Activated CD4-positive, alpha-beta T cell treated with anti-CD3 and anti-CD28 coated beads for 48 hours (primary cell): ENCODE results near the gene RECK.
"Not testable (repeated sequence)": the region's sequence is repeated elsewhere in the genome, so short reads cannot be mapped to it uniquely, and the experiment has no call there.

ENCODE experiments used
- DNase-seq: peaks from one replicate; pipeline ENCODE4 v3.0.0-alpha.2; 2020

Gene RECK

DNA sequence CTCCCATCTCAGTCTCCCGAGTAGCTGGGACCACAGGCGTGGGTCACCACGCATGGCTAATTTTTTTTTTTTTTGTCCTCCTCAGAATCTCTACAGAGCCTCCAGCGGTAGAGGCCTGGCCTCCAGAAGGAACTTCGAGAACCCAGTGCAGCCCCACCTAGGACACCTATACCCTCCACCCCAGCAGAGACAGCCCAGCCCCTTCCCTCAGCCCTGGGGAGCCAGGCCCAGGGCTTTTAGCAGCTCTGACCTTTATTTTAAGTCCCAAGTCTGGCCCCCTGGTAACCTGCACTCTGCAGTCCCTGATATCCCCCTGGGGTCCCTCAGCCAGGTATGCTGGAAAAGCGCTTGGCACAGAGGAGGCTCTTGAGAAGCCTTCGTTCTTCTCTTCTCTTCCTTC lies 105.0 kb downstream of the RECK start:
- DNase-seq, result no peak

DNA sequence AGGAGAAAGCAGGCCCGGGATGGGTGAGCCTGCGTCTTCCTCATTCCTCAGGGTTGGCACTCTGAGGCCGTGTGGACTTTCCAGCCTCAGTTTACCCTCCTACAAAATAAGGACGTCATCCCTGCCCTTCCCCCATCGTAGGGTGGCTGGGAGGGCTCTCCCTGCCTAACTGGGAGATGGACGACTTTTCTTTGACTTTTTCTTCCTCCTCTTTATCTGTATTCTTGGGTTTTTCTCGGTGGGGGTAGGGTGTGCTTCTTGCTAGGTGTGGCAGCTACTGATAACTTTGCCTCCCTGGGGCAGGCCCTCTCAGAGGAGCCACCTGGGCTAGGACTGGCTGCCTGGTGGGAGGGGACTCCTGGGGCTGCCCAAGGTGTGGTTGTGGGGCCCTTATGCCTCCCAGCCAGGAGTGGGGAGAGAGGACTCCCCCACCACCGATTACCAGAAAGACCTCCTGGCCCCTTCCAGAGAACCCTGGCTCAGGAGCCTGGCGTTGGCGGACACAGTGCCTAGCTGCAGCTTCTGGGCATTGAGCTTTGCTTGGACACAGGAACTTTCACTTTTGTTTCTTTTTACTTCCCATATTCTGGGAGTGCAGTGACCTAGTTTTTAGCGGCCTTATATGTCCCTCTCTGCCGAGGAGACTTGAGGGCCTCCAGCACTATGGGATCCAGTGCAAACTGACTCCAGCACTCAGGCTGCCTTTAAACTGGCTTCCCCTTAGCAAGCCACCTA lies 106.0 kb downstream of the RECK start:
- DNase-seq, result no peak

- DNase-seq, result no peak
These were observed 106.5 kb downstream of the RECK start for GRCh38 chr9:36143245-36143641.

GRCh38 chr9:36144309-36145232 lies 107.9 kb downstream of the RECK start:
- DNase-seq, result no peak

GRCh38 chr9:36145970-36146369 lies 109.3 kb downstream of the RECK start:
- DNase-seq, result no peak

DNA sequence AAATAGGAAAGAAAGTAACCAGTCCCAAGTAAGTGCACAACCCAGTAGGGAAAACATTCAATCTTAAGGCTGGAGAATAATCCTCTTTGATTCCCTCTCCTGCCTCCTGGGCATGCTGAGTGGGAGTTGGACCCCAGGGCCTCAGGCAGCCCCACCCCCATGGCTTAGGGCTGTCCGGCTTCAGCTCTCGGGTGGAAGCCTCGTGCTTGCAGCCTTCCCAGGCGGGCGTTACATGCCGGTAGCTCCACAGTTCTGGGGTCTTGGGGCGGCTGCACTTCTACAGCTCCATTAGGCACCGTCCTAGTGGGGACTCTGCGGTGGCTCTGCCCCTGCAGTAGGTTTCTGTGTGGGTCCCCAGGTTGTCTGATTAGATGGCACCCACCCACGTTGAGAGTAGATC lies 109.9 kb downstream of the RECK start:
- DNase-seq, result no peak

DNA sequence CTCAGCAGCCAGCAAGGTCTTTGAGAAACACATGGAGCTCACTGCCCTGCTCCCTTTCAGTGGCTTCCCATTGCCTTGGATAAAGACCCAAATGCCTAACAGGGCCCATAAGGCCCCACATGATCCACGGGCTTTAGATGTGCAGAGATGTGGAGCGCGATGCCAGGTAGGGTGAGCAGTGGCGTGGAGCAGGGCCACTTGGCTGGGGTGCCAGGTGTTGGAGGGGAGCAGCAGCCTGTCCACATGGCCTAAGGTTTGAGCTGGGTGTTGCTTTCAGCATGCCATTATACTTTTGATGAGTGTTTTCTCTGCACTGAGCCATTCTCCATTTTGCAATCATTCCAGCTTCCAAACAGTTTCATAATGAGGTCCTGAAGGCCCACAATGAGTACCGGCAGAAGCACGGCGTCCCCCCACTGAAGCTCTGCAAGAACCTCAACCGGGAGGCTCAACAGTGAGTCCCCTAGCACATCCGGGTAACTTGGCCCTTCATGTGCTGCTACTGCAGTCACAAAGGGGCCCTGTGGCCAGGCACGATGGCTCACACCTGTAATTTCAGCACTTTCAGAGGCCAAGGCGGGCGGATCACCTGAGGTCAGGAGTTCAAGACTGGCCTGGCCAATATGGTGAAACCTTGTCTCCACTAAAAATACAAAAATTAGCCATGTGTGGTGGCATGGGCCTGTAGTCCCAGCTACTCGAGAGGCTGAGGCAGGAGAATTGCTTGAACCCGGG lies 110.9 kb downstream of the RECK start:
- DNase-seq, result no peak

DNA sequence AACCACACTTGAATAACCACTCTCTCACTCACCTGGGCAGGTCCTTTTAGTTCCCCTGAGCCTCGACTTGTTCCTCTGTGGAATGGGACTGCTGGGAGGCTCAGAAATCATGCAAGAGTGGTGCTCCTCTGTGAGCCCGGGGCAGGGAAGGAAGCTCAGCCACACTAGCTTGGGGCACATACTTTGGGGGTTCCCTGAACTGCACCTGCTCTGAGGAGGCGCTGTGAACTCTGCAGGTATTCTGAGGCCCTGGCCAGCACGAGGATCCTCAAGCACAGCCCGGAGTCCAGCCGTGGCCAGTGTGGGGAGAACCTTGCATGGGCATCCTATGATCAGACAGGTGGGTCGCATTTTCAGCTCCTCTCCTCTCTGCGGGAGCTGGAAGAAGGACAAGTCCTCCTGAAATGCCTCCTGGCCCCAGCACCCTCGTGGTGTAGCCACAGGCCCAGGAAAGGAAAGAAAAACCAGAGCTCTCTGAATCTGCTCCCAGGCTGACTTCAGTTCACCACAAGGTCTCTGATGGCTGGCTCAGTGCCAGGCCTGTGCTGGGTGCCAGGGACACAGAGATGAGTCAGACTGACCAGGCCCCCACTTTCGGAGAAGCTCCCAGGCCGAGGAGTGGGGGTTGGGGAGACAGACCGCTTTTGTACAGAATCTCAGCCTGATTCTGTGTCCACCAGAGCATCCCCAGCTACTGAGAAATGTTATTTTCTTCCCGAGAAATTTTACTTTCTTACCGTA lies 111.8 kb downstream of the RECK start:
- peak; percentile 78 for DNase-seq

- no peak for DNase-seq
These were observed 112.5 kb downstream of the RECK start for GRCh38 chr9:36149197-36149596.

- no peak for DNase-seq
These were observed 114.0 kb downstream of the RECK start for GRCh38 chr9:36150574-36151315.

DNA sequence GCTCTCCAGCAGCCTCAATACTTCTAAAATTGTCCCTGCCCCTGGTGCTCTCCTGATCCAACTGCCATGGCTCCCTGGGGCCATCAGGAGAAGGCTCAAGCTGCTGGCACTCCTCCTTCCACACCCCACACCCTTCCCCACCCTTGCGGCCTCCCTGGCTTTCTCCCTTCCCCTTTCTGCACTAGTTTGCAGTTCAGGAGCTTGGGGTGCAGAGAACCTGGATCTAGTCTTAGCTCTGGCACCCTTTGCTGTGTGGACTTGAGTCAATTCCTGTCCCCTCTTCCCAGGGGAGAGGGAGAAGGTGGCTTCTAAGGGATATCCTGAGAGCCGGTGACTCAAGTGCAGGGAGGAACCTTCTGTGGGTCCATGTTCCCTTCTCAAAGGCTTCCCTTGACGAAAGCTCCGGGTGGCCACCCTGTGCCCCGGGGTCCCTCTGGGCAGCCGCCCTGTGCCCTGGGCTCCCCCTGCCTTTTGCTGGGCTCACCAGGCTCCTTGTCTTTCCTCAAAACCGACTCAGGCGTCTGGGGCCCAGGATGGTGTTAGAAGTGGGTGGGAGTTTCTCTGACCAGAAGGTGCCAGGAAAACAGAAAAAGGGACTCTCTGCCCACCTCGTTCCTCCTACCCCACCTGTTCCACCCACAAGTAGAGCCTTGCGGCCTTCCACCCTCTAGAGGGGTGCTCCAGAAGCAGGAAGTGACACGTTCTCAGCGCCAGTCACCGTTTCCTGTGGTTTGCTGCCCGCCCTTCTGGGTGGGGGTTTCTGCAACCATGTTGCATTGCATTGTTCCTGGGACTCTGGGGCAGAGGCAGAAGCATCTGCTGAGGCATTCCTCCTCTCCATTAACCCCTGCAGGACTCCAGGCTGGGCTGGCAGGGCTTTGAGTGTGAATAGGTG lies 114.8 kb downstream of the RECK start:
- peak; percentile 90 for DNase-seq

- no peak for DNase-seq
These were observed 116.2 kb downstream of the RECK start for GRCh38 chr9:36152741-36153438.

- DNase-seq, result no peak
These were observed 117.0 kb downstream of the RECK start for GRCh38 chr9:36153746-36154145.

DNA sequence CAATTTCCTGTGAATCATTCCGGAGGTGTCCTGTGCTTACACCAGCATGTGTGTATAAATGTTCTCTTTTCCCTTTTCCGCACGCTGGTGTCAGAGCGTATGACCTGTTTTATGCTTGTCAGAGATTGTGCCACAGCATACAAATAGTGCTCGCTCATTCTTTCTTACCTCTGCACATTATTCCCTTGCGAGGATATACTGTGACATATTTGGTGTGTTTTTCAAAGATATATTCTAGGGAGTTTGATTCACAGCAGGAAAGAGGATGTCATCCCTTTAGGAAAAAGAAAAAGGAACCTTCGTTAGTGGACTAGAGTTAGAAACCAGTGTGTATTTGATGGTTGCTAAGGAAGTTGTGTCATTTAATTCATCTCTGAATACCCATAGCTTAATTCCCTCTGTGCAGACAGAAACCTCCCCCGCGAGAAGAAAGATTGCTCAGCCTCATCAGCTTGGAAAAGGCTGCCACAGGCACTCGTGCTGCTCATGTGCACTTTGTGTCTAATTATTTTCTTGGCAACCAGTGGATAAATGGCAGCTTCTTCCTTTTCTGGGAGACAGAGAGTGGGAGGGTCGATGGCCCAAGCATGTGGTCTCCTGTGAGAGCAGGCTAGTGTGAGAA lies 117.7 kb downstream of the RECK start:
- no peak for DNase-seq

- no peak for DNase-seq
These were observed 119.4 kb downstream of the RECK start for GRCh38 chr9:36156116-36156515.

DNA sequence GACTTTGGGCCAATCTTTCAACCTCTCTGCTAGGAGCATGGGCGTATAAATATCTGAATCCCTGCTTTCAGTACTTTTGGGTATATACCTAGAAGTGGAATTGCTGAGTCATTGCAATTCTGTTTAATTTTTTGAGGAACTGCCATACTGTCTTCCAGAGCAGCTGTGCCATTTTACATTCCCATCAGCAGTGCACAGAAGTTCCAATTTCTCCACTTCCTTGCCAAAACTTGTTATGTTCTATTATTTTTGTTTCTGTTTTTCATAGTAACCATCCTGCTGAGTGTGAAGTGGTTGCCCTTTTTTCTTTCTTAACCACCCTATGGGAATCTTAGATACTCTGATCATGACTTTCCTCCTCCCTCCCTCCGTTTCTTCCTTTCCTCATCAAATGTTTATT lies 121.4 kb downstream of the RECK start:
- no peak for DNase-seq

DNA sequence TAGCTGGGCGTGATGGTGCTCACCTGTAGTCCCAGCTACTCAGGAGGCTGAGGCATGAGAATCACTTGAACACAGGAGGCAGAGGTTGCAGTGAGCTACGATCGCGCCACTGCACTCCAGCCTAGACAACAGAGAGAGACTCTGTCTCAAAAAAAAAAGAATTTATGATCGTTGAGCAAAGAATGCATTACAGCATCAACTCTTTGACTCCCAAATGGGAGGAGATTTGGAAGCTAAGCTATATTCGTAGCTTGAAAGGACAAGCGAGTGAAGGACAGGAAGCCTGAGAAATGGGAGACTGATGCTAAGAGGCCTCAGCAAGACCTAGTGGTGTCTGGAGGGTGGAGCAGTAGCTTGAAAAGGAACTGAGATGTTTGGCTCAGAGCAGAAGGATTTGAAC lies 122.2 kb downstream of the RECK start:
- no peak for DNase-seq

DNA sequence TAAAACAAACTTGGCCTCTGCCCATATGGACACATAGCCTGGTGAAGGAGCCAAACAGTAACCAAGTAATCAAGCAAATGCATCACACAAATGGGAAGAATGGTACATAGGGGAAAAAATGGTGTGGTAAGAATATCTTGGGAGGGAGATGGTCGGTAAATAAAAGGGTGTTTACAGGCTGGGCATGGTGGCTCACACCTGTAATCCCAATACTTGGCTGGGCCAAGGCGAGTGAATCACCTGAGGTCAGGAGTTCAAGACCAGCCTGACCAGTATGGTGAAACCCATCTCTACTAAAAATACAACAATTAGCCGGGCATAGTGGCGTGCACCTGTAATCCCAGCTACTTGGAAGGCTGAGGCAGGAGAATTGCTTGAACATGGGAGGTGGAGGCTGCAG lies 122.8 kb downstream of the RECK start:
- DNase-seq, result not testable (repeated sequence)

GRCh38 chr9:36160126-36160525 lies 123.4 kb downstream of the RECK start:
- not testable (repeated sequence) for DNase-seq

DNA sequence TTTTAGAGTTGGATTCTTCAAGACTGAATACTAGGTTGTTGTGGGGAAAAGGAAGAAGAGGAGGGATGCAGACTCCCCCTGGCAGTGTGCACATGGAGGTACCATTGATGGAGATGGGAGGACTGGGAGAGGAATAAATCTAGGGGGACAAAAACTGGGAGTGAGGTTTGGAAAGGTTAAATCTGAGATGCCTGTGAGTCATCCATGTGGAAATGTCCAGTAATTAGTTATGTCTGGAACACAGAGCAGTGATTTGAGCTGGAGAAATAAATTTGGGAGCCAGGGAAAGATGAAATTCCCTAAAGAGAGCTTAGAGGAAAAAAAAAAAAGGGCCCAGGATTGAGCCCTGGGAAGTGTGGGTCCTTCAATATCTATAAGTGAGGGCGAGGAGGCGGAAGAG lies 124.5 kb downstream of the RECK start:
- no peak for DNase-seq
